Common myeloid progenitor, CD34-positive (primary cell): ENCODE measurements around the gene GRIA3.
"Not testable (repeated sequence)": the region's sequence is repeated elsewhere in the genome, so short reads cannot be mapped to it uniquely, and the experiment has no call there.

Experiments
- CTCF ChIA-PET: fragments of 350-600 bp; sonication (Branson Sonifier 250); formaldehyde crosslinking; loops from one replicate; lab custom pipeline; 2021; ENCODE audit warnings: antibody characterized with exemption; lab: Charles Lee
- POLR2A ChIA-PET: fragments of 350-600 bp; sonication (Branson Sonifier 250); formaldehyde crosslinking; loops from one replicate; lab custom pipeline; 2021; ENCODE audit warnings: antibody characterized with exemption; lab: Charles Lee
- DNase-seq, 3 donors: peaks; one replicate each; pipeline versions ENCODE4 v3.0.0 to v3.0.0-alpha.2; 2013
- H3K27ac ChIP-seq, 2 experiments: 1 replicate in 1 of 2; 2 replicates in 1 of 2; pipeline ENCODE4 v1.7.0; 2013; ENCODE audit warnings: inconsistent platforms in 2 of 2, low read length in 2 of 2, mild to moderate bottlenecking in 2 of 2, low read depth in 1 of 2, moderate library complexity in 1 of 2; ENCODE audit not compliant: severe bottlenecking in 2 of 2, insufficient read depth in 1 of 2, poor library complexity in 1 of 2
- H3K27me3 ChIP-seq, 5 experiments: replicated peaks in 2 of 5; 1 replicate in 3 of 5; 2 replicates in 2 of 5; pipeline versions ENCODE4 v1.6.1 to v1.7.0; 2013; ENCODE audit warnings: low read length in 4 of 5, mild to moderate bottlenecking in 2 of 5, moderate library complexity in 2 of 5, inconsistent platforms in 1 of 5; ENCODE audit not compliant: insufficient read depth in 5 of 5, control insufficient read depth in 4 of 5
- H3K36me3 ChIP-seq, 4 experiments: 1 replicate in 2 of 4; 2 replicates in 2 of 4; pipeline versions ENCODE4 v1.6.1 to v1.7.0; 2013; ENCODE audit warnings: low read length in 3 of 4, control low read depth in 1 of 4, mild to moderate bottlenecking in 1 of 4; ENCODE audit not compliant: control insufficient read depth in 4 of 4, insufficient read depth in 4 of 4
- H3K4me1 ChIP-seq, 4 experiments: 1 replicate in 3 of 4; 2 replicates in 1 of 4; pipeline versions ENCODE4 v1.6.1 to v1.7.1; 2013; ENCODE audit warnings: low read length in 3 of 4, mild to moderate bottlenecking in 3 of 4, control low read depth in 1 of 4, inconsistent platforms in 1 of 4, moderate library complexity in 1 of 4; ENCODE audit not compliant: control insufficient read depth in 4 of 4, insufficient read depth in 4 of 4; ENCODE audit errors: control extremely low read depth in 1 of 4
- H3K4me3 ChIP-seq, 7 experiments: 1 replicate in 4 of 7; 2 replicates in 3 of 7; pipeline versions ENCODE4 v1.5.1 to v1.7.0; 2013; ENCODE audit warnings: mild to moderate bottlenecking in 7 of 7, low read length in 6 of 7, moderate library complexity in 6 of 7, inconsistent platforms in 2 of 7, low read depth in 2 of 7, control low read depth in 1 of 7; ENCODE audit not compliant: insufficient read depth in 4 of 7, control insufficient read depth in 1 of 7; ENCODE audit errors: extremely low read depth in 1 of 7
- H3K9me3 ChIP-seq, 5 experiments: 1 replicate in 4 of 5; 2 replicates in 1 of 5; pipeline versions ENCODE4 v1.6.1 to v1.7.1; 2013; ENCODE audit warnings: low read length in 4 of 5, mild to moderate bottlenecking in 2 of 5, inconsistent platforms in 1 of 5, low read depth in 1 of 5, moderate library complexity in 1 of 5; ENCODE audit not compliant: control insufficient read depth in 4 of 5, insufficient read depth in 2 of 5; ENCODE audit errors: control extremely low read depth in 1 of 5
- WGBS: methylation state at CpG from one replicate; pipeline ENCODE4 v1.1.5; 2013; ENCODE audit not compliant: insufficient coverage; 5-methylcytosine and 5-hydroxymethylcytosine counted together

GRIA3 gene

DNA sequence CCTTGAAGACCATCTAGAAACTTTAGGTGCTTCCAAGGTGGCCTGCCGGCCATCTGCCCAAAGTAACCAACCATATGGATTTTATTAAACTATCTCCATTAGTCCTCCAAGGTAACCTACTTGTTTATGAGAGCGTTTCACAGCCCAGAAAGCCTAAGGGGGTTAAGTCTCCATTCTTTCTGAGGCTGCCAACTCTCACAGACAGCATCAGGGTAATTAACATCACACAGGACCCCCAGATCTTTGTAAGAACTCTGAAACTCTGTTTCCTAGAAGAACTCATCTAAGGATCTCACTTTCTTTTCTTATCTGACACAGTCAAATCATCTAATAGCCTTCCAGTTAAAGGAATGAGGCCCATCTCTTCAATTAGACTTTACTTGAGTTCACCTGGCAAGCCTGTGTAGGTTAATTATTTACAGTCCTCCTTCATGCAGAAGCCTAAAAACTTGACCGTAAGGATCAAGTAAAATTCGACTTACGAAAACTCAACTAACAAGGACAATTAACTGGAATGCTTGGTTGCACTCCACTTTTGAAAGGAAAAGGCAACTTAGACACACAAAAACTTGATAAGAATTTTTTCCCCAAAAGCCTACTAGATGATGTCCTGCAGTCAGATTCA, 252.5 kb downstream of the GRIA3 start:
- CTCF ChIA-PET = no interaction called here
- POLR2A ChIA-PET = no interaction called here
- no peaks in the 10 kb centered on the region for H3K9me3 ChIP-seq
- WGBS = 89% methylated on average over 4 of the region's 5 CpGs
- H3K4me1 ChIP-seq = no peaks in the 10 kb centered on the region
- DNase-seq = no peak
- no peak overlapping the region for H3K4me3 ChIP-seq
- H3K36me3 ChIP-seq = no peaks in the 10 kb centered on the region
- H3K27me3 ChIP-seq = no peaks in the 10 kb centered on the region
- no peak overlapping the region for H3K27ac ChIP-seq

DNA sequence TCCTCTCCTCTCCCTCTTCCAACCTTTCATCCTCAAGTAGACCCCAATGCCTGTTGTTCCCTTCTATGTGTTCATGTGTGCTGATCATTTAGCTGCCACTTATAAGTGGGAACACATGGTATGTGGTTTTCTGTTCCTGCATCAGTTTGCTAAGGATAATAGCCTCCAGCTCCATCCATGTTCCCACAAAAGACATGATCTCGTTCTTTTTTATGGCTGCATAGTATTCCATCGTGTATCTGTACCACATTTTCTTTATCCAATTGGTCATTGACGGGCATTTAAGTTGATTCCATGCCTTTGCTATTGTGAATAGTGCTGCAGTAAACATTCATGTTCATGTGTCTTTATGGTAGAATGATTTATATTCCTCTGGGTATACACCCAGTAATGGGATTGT, 255.8 kb downstream of the GRIA3 start:
- H3K4me1 ChIP-seq, H3K36me3 ChIP-seq, H3K27me3 ChIP-seq, H3K27ac ChIP-seq, H3K9me3 ChIP-seq, H3K4me3 ChIP-seq, DNase-seq, CTCF ChIA-PET, POLR2A ChIA-PET: not testable (repeated sequence)
- no CpG with 5 or more reads among the region's 3 CpGs for WGBS

- WGBS = 89% methylated on average over 3 of the region's 5 CpGs
Measured at GRCh38 chrX:123442764-123443163, 258.7 kb downstream of the GRIA3 start.

DNA sequence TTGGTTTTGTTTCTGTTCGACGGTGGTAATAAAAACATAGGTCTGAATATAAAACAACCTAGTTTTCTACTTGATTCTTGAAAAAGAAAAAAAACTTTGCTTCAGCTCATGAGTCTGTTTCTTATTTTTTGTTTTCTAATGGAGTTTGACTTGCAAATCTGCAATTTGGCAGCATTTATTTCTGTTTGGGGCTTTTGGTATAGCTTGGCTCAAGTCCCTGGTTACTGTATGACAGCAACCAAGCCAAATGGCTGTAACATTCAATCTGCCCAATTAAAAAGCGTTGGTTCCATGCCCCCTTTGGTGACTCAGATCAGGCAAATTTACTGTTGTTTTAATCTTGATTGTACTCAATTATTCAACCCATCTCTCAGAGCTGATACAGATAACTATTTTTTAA, 263.4 kb downstream of the GRIA3 start:
- H3K9me3 ChIP-seq = no peaks in the 10 kb centered on the region
- WGBS = no CpG with 5 or more reads among the region's 3 CpGs
- POLR2A ChIA-PET = no interaction called here
- DNase-seq = no peak
- H3K4me1 ChIP-seq = no peaks in the 10 kb centered on the region
- CTCF ChIA-PET = no interaction called here
- no peak overlapping the region for H3K27ac ChIP-seq
- H3K4me3 ChIP-seq = no peak overlapping the region
- H3K36me3 ChIP-seq = no peaks in the 10 kb centered on the region
- H3K27me3 ChIP-seq = no peaks in the 10 kb centered on the region

More at GRCh38 chrX:123442764-123443163, 258.7 kb downstream of the GRIA3 start:
- H3K27ac ChIP-seq = no peak overlapping the region
- no peak for DNase-seq
- no peaks in the 10 kb centered on the region for H3K4me1 ChIP-seq
- no peaks in the 10 kb centered on the region for H3K9me3 ChIP-seq
- no peaks in the 10 kb centered on the region for H3K27me3 ChIP-seq
- ChIA-PET POLR2A (no interaction called here), CTCF (no interaction called here)
- no peaks in the 10 kb centered on the region for H3K36me3 ChIP-seq
- H3K4me3 ChIP-seq = no peak overlapping the region

- WGBS = 80% methylated on average over 1 of the region's 4 CpGs
- no peak for DNase-seq
- CTCF ChIA-PET = interaction anchor here (1.3 kb wide), 1 partner anchor 29 kb away, joined by 3 read pairs; no protein-coding TSS in a partner anchor
- Histone ChIP-seq H3K36me3 (no peaks in the 10 kb centered on the region), H3K9me3 (peaks cover 0 to 2% (median 0%) of the 10 kb centered on the region in 5 experiments), H3K27ac (no peak overlapping the region), H3K27me3 (no peaks in the 10 kb centered on the region), H3K4me3 (no peak overlapping the region), H3K4me1 (no peaks in the 10 kb centered on the region)
- POLR2A ChIA-PET = no interaction called here
Measured at GRCh38 chrX:123449335-123449734, 265.3 kb downstream of the GRIA3 start.

DNA sequence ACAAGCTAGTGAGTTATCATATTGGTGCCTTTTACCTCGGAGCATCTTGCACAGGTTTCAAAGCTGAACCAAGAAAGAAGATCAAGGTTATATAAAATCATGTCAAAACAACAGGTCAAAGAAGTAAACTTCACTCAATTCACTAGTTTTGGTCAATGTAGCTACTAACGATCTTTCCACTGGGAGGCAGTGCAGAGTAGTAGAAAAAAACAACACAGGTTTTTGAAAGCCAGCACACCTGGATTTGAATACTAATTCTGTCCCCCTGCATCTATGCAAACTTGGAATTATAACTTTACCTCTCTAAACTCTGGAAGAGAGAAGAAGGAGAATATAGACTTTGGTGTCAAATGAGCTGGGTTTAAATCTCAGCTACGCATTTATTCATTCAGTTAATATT, 266.1 kb downstream of the GRIA3 start:
- POLR2A ChIA-PET = no interaction called here
- Histone ChIP-seq H3K9me3 (peaks cover 0 to 2% (median 0%) of the 10 kb centered on the region in 5 experiments), H3K4me1 (no peaks in the 10 kb centered on the region), H3K36me3 (no peaks in the 10 kb centered on the region), H3K4me3 (no peak overlapping the region), H3K27ac (no peak overlapping the region), H3K27me3 (no peaks in the 10 kb centered on the region)
- CTCF ChIA-PET = interaction anchor here (0.6 kb wide), 1 partner anchor 648 kb away, joined by 3 read pairs; no protein-coding TSS in a partner anchor
- peak in 1 of 3 donors; percentile 2 for DNase-seq
- 0% methylated on average over 1 of the region's 3 CpGs for WGBS

DNA sequence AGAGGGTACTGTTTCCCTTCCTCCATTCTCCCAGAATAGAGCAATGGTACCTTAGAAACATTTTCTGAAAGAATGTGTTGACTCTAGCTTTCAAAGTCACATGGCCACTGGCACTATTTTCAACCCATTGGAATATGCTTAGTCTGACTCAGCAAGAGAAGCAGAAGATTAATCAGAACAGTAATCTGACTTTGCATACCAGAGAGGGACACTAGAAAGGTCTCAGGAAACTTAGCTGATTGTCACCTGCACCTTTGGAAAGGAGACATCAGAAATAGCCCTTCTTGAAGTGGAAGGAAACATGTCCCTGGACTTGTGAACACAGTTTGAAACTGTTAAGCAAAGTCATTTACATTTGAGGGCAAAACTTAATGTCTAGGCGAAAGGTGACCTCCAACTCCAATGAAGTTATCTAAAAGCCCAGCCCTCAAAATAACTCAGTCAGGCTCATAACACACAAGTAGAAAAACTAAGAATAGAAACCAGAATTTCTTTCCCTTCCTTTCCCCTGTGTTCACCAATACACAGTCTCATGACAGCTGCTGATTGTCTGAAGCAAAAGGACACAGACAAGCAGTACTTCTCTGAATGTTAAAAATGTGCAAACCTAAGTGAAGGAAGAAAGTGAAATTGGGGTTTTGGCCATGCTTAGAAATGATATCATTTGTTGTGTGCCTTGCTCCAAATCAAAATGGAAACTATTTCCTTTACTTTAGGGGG, 270.8 kb downstream of the GRIA3 start:
- Histone ChIP-seq H3K36me3 (no peaks in the 10 kb centered on the region), H3K9me3 (peaks cover 0 to 2% (median 0%) of the 10 kb centered on the region in 5 experiments), H3K27ac (no peak overlapping the region), H3K4me1 (no peaks in the 10 kb centered on the region), H3K27me3 (no peaks in the 10 kb centered on the region), H3K4me3 (no peak overlapping the region)
- 89% methylated on average over 1 of the region's 1 CpG for WGBS
- CTCF ChIA-PET = no interaction called here
- DNase-seq = no peak
- POLR2A ChIA-PET = no interaction called here
